LoVo (cell line): Measurements from ENCODE around the gene AKT2.
"Not testable (repeated sequence)": the region's sequence is repeated elsewhere in the genome, so short reads cannot be mapped to it uniquely, and the experiment has no call there.

Experiments
- DNase-seq: peaks from one replicate; pipeline ENCODE4 v3.0.0-alpha.2; 2016; ENCODE audit warnings: low spot score

AKT2 gene

GRCh38 chr19:40219029-40219428 lies 66.1 kb downstream of the AKT2 start:
- not testable (repeated sequence) for DNase-seq

GRCh38 chr19:40217934-40218890 lies 66.9 kb downstream of the AKT2 start, which contains the start of gene TTC9B:
TTC9B (minus strand) TSS chr19:40218384; CDS start chr19:40218381, 3 bp downstream.
- DNase-seq = no peak

- DNase-seq = peak; percentile 82
These were observed 67.9 kb downstream of the AKT2 start for GRCh38 chr19:40217027-40217810.

- DNase-seq = no peak
These were observed 68.4 kb downstream of the AKT2 start for GRCh38 chr19:40216777-40217026.

- DNase-seq = no peak
These were observed 69.0 kb downstream of the AKT2 start for GRCh38 chr19:40216013-40216776.

- no peak for DNase-seq
These were observed 70.2 kb downstream of the AKT2 start for GRCh38 chr19:40214936-40215335.

GRCh38 chr19:40213882-40214570 lies 71.1 kb downstream of the AKT2 start:
- DNase-seq = no peak

GRCh38 chr19:40213251-40213829 lies 71.8 kb downstream of the AKT2 start:
- DNase-seq = no peak

GRCh38 chr19:40210889-40211288 lies 74.3 kb downstream of the AKT2 start:
- DNase-seq = no peak

- no peak for DNase-seq
These were observed 76.5 kb downstream of the AKT2 start for GRCh38 chr19:40208602-40209001.

- no peak for DNase-seq
These were observed 79.4 kb downstream of the AKT2 start for GRCh38 chr19:40205760-40206159.

- DNase-seq = no peak
These were observed 80.8 kb downstream of the AKT2 start for GRCh38 chr19:40204381-40204780.

GRCh38 chr19:40200341-40201099 lies 84.6 kb downstream of the AKT2 start:
- DNase-seq = no peak

- no peak for DNase-seq
These were observed 86.7 kb downstream of the AKT2 start for GRCh38 chr19:40198272-40198990.

GRCh38 chr19:40193587-40193849 lies 91.6 kb downstream of the AKT2 start:
- DNase-seq = no peak

GRCh38 chr19:40192758-40193586 lies 92.2 kb downstream of the AKT2 start:
- no peak for DNase-seq

GRCh38 chr19:40191836-40192646 lies 93.1 kb downstream of the AKT2 start:
- DNase-seq = no peak
